Testis (tissue), 3 donors: ENCODE measurements around the gene SMC1B. TPM values are rescaled to one million over a fixed set of nuclear protein-coding genes. Genes with fewer than 3 reads are reported as not detected.

Experiments used
- DNase-seq: peaks from one replicate; pipeline ENCODE4 v3.0.0-alpha.2; 2019
- H3K27ac ChIP-seq, 2 donors: fragments of 200-600 bp; sonication (generic); one replicate each; pipeline ENCODE4 v1.5.1; 2019
- H3K27me3 ChIP-seq: fragments of 200-600 bp; sonication (generic); one replicate; pipeline ENCODE4 v1.5.1; 2019
- H3K36me3 ChIP-seq: fragments of 200-600 bp; sonication (generic); one replicate; pipeline ENCODE4 v1.5.1; 2017; ENCODE audit warnings: low read depth; ENCODE audit errors: missing control alignments
- H3K4me1 ChIP-seq: fragments of 200-600 bp; sonication (generic); one replicate; pipeline ENCODE4 v1.5.1; 2019
- H3K4me3 ChIP-seq, 2 donors: fragments of 200-600 bp; sonication (generic); one replicate each; pipeline ENCODE4 v1.5.1; 2017 to 2019
- H3K9me3 ChIP-seq: fragments of 200-600 bp; sonication (generic); one replicate; pipeline ENCODE4 v1.5.1; 2017
- CTCF ChIP-seq, 3 experiments: fragments of 450-650 bp in 2 of 3; fragments of 200-600 bp in 1 of 3; sonication (generic) in 1 of 3; IDR thresholded peaks; one replicate each; pipeline ENCODE4 v1.5.1; 2016 to 2019; ENCODE audit warnings: antibody characterized with exemption in 3 of 3, mild to moderate bottlenecking in 2 of 3, moderate library complexity in 1 of 3
- POLR2A ChIP-seq: fragments of 450-650 bp; IDR thresholded peaks from one replicate; pipeline ENCODE4 v1.6.1; 2017; ENCODE audit warnings: antibody characterized with exemption, mild to moderate bottlenecking, moderate library complexity
- WGBS, 2 donors: methylation state at CpG; one replicate each; pipeline ENCODE4 v1.1.5; 2018; 5-methylcytosine and 5-hydroxymethylcytosine counted together
- intact Hi-C: fragments of 100-400 bp; cut with DNase I; formaldehyde crosslinking; loops from one replicate; pipeline ENCODE4 v1.15.1; 2023; ENCODE audit warnings: low total_unique reads
- polyA plus RNA-seq: library from polyadenylated mRNA; stranded (reverse); fragments of 350-450 nt; fragmentation: Illumina TruSeq; extraction: RNeasy Lipid Tissue Mini Kit (QIAGEN cat#74804); gene quantifications from one replicate; pipeline ENCODE4 v1.2.3, GENCODE V29; 2014; ENCODE audit warnings: low read depth, low replicate concordance; ENCODE audit not compliant: insufficient read depth
- total RNA-seq, 2 donors: library from RNA; depleted of rRNA; stranded (reverse); fragments of >200 nt; gene quantifications; one replicate each; pipeline ENCODE4 v1.2.3, GENCODE V29; 2016

Gene SMC1B
- total and polyA plus RNA-seq, 3 donors from 2014 or later: 10.1 to 46.8 (median 24.7) TPM

GRCh38 chr22:45422237-45422983 lies 9.0 kb upstream of the SMC1B start:
- no peak overlapping the region for H3K27ac ChIP-seq
- TF ChIP-seq CTCF (IDR thresholded peaks at IDR 0.05): no peak
- no peaks in the 10 kb centered on the region for H3K4me1 ChIP-seq
- no peaks in the 10 kb centered on the region for H3K36me3 ChIP-seq
- no peaks in the 10 kb centered on the region for H3K27me3 ChIP-seq
- H3K9me3 ChIP-seq: no peaks in the 10 kb centered on the region
- no peak for DNase-seq
- 91 to 93% methylated on average over 14 of the region's 14 CpGs for WGBS, 2 donors
- no peak overlapping the region for H3K4me3 ChIP-seq
- intact Hi-C loops: no loop called here

- TF ChIP-seq CTCF (IDR thresholded peaks at IDR 0.05) (no peak), POLR2A (no peak)
- H3K36me3 ChIP-seq: no peaks in the 10 kb centered on the region
- H3K27me3 ChIP-seq: no peaks in the 10 kb centered on the region
- intact Hi-C loops: no loop called here
- no peak for DNase-seq
- 75 to 78% methylated on average over 2 of the region's 2 CpGs for WGBS, 2 donors
- no peaks in the 10 kb centered on the region for H3K4me1 ChIP-seq
- no peak overlapping the region for H3K27ac ChIP-seq
- no peaks in the 10 kb centered on the region for H3K9me3 ChIP-seq
- H3K4me3 ChIP-seq: no peak overlapping the region
Observed at GRCh38 chr22:45421349-45422055, 8.1 kb upstream of the SMC1B start.

- intact Hi-C loops: no loop called here
- no peaks in the 10 kb centered on the region for H3K27me3 ChIP-seq
- H3K9me3 ChIP-seq: no peaks in the 10 kb centered on the region
- no peaks in the 10 kb centered on the region for H3K36me3 ChIP-seq
- no peak for TF ChIP-seq CTCF (IDR thresholded peaks at IDR 0.05)
- TF ChIP-seq POLR2A: no peak
- no peak overlapping the region for H3K27ac ChIP-seq
- 94 to 97% methylated on average over 2 of the region's 2 CpGs for WGBS, 2 donors
- no peak for DNase-seq
- no peak overlapping the region for H3K4me3 ChIP-seq
- no peaks in the 10 kb centered on the region for H3K4me1 ChIP-seq
Observed at GRCh38 chr22:45420539-45420938, 7.1 kb upstream of the SMC1B start.

GRCh38 chr22:45420011-45420410 lies 6.6 kb upstream of the SMC1B start:
- no peak overlapping the region for H3K27ac ChIP-seq
- intact Hi-C loops: no loop called here
- no peaks in the 10 kb centered on the region for H3K36me3 ChIP-seq
- no peak for TF ChIP-seq CTCF (IDR thresholded peaks at IDR 0.05)
- no peak for TF ChIP-seq POLR2A
- H3K4me3 ChIP-seq: no peak overlapping the region
- no peaks in the 10 kb centered on the region for H3K4me1 ChIP-seq
- no peaks in the 10 kb centered on the region for H3K9me3 ChIP-seq
- no peaks in the 10 kb centered on the region for H3K27me3 ChIP-seq
- WGBS, 2 donors: 83 to 89% methylated on average over 4 of the region's 4 CpGs
- DNase-seq: no peak
